ENCODE measurements around the gene MATCAP1.

DNA sequence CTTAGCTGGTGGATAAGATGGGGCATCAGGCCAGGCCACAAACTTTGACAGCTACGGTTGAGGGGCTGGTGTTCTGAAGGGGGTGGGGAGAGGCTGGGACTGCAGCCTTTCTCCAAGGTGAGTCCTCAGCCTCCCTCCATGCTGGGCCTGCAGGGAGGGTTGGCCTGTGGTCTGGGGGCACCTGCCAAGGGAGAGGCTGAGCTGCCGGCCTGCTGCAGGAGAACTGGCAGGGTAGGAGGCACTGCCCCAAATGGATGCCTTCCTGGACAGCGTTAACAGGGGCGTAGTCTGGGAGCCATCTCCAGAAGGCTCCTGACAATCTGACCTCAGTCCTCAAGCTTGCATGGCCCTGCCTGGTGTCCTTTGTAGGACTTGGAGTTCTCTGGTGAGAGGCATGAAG lies 20.3 kb upstream of the MATCAP1 start:
- TF ChIP-seq EZH2 (IDR thresholded peaks at IDR 0.05; ENCODE audit: insufficient read depth, poor library complexity, severe bottlenecking) = no peak
- no peak for TF ChIP-seq EZH2phosphoT487 (IDR thresholded peaks at IDR 0.05; ENCODE audit: insufficient read depth, low read depth)

Data from GM23248 (cell line).